Measurements from ENCODE around the gene SLC16A10. TPM values are rescaled to one million over a fixed set of nuclear protein-coding genes. Genes with fewer than 3 reads are reported as not detected.

Gene SLC16A10
- total and polyA plus RNA-seq, 2 experiments from 2014 or later: 19.9 to 34.1 TPM

GRCh38 chr6:111076024-111076695, 11.1 kb upstream of the SLC16A10 start:
- no peaks in the 10 kb centered on the region for H3K36me3 ChIP-seq (replicated peaks; ENCODE audit: insufficient read depth, low read depth)
- H3K4me3 ChIP-seq: no peak overlapping the region
- WGBS (ENCODE audit: low lambda C conversion rate, missing lambda C conversion rate): 82% methylated on average over 5 of the region's 5 CpGs
- no peak for DNase-seq (ENCODE audit: low spot score)
- no peak overlapping the region for H3K4me2 ChIP-seq
- no peaks in the 10 kb centered on the region for H3K79me2 ChIP-seq
- no peaks in the 10 kb centered on the region for H3K9me2 ChIP-seq (replicated peaks; ENCODE audit: insufficient read depth)
- no peak overlapping the region for H2AFZ ChIP-seq
- H3K27me3 ChIP-seq: no peaks in the 10 kb centered on the region
- H3K27ac ChIP-seq: no peak overlapping the region
- peaks cover under 1% of the 10 kb centered on the region for H3K4me1 ChIP-seq (ENCODE audit: insufficient read depth)
- H3K9me3 ChIP-seq (ENCODE audit: low read depth): no peaks in the 10 kb centered on the region
- TF ChIP-seq EZH2 (IDR thresholded peaks at IDR 0.05; ENCODE audit: borderline replicate concordance) (no peak), EZH2phosphoT487 (IDR thresholded peaks at IDR 0.05; ENCODE audit: low read depth, severe bottlenecking, unreplicated experiment) (no peak)
- TF ChIP-seq, protein P1, sequence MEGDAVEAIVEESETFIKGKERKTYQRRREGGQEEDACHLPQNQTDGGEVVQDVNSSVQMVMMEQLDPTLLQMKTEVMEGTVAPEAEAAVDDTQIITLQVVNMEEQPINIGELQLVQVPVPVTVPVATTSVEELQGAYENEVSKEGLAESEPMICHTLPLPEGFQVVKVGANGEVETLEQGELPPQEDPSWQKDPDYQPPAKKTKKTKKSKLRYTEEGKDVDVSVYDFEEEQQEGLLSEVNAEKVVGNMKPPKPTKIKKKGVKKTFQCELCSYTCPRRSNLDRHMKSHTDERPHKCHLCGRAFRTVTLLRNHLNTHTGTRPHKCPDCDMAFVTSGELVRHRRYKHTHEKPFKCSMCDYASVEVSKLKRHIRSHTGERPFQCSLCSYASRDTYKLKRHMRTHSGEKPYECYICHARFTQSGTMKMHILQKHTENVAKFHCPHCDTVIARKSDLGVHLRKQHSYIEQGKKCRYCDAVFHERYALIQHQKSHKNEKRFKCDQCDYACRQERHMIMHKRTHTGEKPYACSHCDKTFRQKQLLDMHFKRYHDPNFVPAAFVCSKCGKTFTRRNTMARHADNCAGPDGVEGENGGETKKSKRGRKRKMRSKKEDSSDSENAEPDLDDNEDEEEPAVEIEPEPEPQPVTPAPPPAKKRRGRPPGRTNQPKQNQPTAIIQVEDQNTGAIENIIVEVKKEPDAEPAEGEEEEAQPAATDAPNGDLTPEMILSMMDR (IDR thresholded peaks at IDR 0.05; ENCODE audit: poor library complexity): no peak
- no peaks in the 10 kb centered on the region for H4K20me1 ChIP-seq (ENCODE audit: insufficient read depth, poor library complexity, severe bottlenecking)

- Histone ChIP-seq H4K20me1 (ENCODE audit: insufficient read depth, poor library complexity, severe bottlenecking) (no peaks in the 10 kb centered on the region), H3K9me3 (ENCODE audit: low read depth) (no peaks in the 10 kb centered on the region), H3K4me1 (ENCODE audit: insufficient read depth) (no peaks in the 10 kb centered on the region), H3K36me3 (replicated peaks; ENCODE audit: insufficient read depth, low read depth) (no peaks in the 10 kb centered on the region), H3K9me2 (replicated peaks; ENCODE audit: insufficient read depth) (no peaks in the 10 kb centered on the region), H3K79me2 (no peaks in the 10 kb centered on the region), H3K27me3 (peaks cover 2% of the 10 kb centered on the region), H3K4me2 (no peak overlapping the region), H2AFZ (no peak overlapping the region), H3K27ac (no peak overlapping the region), H3K4me3 (no peak overlapping the region)
- whole genome bisulfite sequencing (ENCODE audit: low lambda C conversion rate, missing lambda C conversion rate): 75% methylated on average over 5 of the region's 5 CpGs
- DNase-seq (ENCODE audit: low spot score): no peak
- no peak for TF ChIP-seq EZH2phosphoT487 (IDR thresholded peaks at IDR 0.05; ENCODE audit: low read depth, severe bottlenecking, unreplicated experiment)
- TF ChIP-seq, protein P1 (IDR thresholded peaks at IDR 0.05; ENCODE audit: poor library complexity): no peak
- no peak for TF ChIP-seq EZH2 (IDR thresholded peaks at IDR 0.05; ENCODE audit: borderline replicate concordance)
Measured at GRCh38 chr6:111080698-111081097, 6.6 kb upstream of the SLC16A10 start.

GRCh38 chr6:111086685-111087084, 618 bp upstream of the SLC16A10 start:
- Histone ChIP-seq H3K4me1 (ENCODE audit: insufficient read depth) (peaks cover 6% of the 10 kb centered on the region), H3K27me3 (peaks cover 8% of the 10 kb centered on the region), H3K27ac (no peak overlapping the region), H2AFZ (peak overlapping the region; percentile 88), H3K9me3 (ENCODE audit: low read depth) (no peaks in the 10 kb centered on the region), H3K9me2 (replicated peaks; ENCODE audit: insufficient read depth) (no peaks in the 10 kb centered on the region), H3K4me3 (peak overlapping the region; percentile 91), H3K4me2 (peak overlapping the region; percentile 100), H3K79me2 (peaks cover 20% of the 10 kb centered on the region), H3K36me3 (replicated peaks; ENCODE audit: insufficient read depth, low read depth) (no peaks in the 10 kb centered on the region), H4K20me1 (ENCODE audit: insufficient read depth, poor library complexity, severe bottlenecking) (no peaks in the 10 kb centered on the region)
- no peak for DNase-seq (ENCODE audit: low spot score)
- 35% methylated on average over 5 of the region's 5 CpGs for WGBS (ENCODE audit: low lambda C conversion rate, missing lambda C conversion rate)
- TF ChIP-seq EZH2phosphoT487 (IDR thresholded peaks at IDR 0.05; ENCODE audit: low read depth, severe bottlenecking, unreplicated experiment): no peak
- no peak for TF ChIP-seq EZH2 (IDR thresholded peaks at IDR 0.05; ENCODE audit: borderline replicate concordance)
- TF ChIP-seq, protein P1 (IDR thresholded peaks at IDR 0.05; ENCODE audit: poor library complexity): no peak
